ENCODE data around the gene HNRNPM. TPM values are rescaled to one million over a fixed set of nuclear protein-coding genes. Genes with fewer than 3 reads are reported as not detected.

Gene HNRNPM
- total RNA-seq, 2 donors from 2014 or later, result 117 to 155 TPM

DNA sequence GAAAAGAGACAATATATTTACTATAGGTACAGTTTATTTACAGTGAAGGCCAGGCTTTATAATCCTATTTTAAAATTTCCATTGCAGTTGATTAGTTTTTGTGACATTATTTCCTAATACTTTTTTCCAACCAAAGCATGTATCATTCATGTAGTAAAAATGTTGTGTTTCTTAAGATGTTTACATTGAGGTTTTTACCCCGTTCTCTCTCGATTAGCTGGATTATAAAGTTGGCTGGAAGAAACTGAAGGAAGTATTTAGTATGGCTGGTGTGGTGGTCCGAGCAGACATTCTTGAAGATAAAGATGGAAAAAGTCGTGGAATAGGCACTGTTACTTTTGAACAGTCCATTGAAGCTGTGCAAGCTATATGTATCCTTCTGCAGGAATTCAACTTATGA lies 21.2 kb downstream of the HNRNPM start:
- Histone ChIP-seq H3K36me3 (peaks cover 70% of the 10 kb centered on the region), H3K27ac (no peak overlapping the region), H3K27me3 (replicated peaks; ENCODE audit: insufficient read depth) (no peaks in the 10 kb centered on the region), H3K4me3 (no peak overlapping the region), H3K4me1 (ENCODE audit: control insufficient read depth in 1 of 2, low read depth in 2 of 2) (peaks cover 0 to 13% of the 10 kb centered on the region in 2 donors), H3K9me3 (no peaks in the 10 kb centered on the region)
- no peak for ATAC-seq (ENCODE audit: insufficient number of reproducible peaks, low FRiP score, low read depth)
- no peak for DNase-seq (ENCODE audit: low spot score)
- TF ChIP-seq, protein P1, sequence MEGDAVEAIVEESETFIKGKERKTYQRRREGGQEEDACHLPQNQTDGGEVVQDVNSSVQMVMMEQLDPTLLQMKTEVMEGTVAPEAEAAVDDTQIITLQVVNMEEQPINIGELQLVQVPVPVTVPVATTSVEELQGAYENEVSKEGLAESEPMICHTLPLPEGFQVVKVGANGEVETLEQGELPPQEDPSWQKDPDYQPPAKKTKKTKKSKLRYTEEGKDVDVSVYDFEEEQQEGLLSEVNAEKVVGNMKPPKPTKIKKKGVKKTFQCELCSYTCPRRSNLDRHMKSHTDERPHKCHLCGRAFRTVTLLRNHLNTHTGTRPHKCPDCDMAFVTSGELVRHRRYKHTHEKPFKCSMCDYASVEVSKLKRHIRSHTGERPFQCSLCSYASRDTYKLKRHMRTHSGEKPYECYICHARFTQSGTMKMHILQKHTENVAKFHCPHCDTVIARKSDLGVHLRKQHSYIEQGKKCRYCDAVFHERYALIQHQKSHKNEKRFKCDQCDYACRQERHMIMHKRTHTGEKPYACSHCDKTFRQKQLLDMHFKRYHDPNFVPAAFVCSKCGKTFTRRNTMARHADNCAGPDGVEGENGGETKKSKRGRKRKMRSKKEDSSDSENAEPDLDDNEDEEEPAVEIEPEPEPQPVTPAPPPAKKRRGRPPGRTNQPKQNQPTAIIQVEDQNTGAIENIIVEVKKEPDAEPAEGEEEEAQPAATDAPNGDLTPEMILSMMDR (IDR thresholded peaks at IDR 0.05), result no peak

DNA sequence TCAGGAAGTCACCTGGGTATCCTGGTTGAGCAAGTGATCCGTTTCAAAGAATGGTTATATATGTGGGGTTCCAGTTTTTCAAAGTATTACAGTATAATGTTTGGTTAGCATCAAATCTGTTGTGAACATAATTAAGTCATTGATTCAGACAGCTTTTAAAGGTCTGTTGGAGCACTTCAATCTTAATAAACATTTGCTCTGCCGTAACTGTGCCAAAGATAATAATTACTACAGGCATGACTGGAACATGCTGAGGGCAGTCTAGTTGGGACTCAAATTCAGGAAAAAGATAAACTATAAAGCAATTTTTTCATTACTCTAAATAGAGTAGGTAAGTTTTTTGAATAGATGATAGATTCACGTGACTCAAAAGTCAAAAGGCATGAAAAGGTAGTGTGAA lies 23.3 kb downstream of the HNRNPM start:
- no peaks in the 10 kb centered on the region for H3K4me1 ChIP-seq (ENCODE audit: control insufficient read depth in 1 of 2, low read depth in 2 of 2)
- ATAC-seq (ENCODE audit: insufficient number of reproducible peaks, low FRiP score, low read depth), result no peak
- H3K27me3 ChIP-seq (replicated peaks; ENCODE audit: insufficient read depth), result no peaks in the 10 kb centered on the region
- no peak for DNase-seq (ENCODE audit: low spot score)
- H3K27ac ChIP-seq, result no peak overlapping the region
- peaks cover 86% of the 10 kb centered on the region for H3K36me3 ChIP-seq
- H3K4me3 ChIP-seq, result no peak overlapping the region
- TF ChIP-seq, protein P1 (IDR thresholded peaks at IDR 0.05), result no peak
- H3K9me3 ChIP-seq, result no peaks in the 10 kb centered on the region

DNA sequence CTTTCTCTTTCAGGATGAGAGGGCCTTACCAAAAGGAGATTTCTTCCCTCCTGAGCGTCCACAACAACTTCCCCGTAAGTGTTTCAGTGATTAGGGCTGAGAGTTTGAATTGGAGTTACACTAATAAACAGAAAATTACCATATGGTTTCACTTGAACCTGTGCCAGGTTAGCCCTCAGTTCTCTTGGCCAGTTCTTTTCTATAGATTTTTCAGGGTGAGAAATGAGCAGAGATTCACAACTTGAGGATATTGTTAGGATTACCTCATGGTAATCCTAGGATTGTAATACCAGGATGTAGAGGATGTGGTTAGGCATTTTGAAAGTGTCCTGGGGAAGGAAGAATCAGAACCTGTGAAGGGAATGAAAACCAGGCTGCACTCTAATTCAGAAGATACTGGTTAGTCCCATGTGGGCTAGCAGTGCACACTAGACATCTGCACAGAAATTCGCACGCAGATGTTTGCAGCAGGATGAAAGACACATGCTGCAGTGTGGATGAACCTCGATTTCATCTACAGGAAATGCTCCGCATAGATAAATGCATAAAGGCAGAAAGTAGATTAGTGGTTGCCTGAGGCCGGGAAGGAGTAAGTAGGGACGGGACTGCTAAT lies 24.1 kb downstream of the HNRNPM start:
- no peak for ATAC-seq (ENCODE audit: insufficient number of reproducible peaks, low FRiP score, low read depth)
- no peaks in the 10 kb centered on the region for H3K9me3 ChIP-seq
- peaks cover 83% of the 10 kb centered on the region for H3K36me3 ChIP-seq
- no peaks in the 10 kb centered on the region for H3K4me1 ChIP-seq (ENCODE audit: control insufficient read depth in 1 of 2, low read depth in 2 of 2)
- TF ChIP-seq, protein P1 (IDR thresholded peaks at IDR 0.05), result no peak
- no peak overlapping the region for H3K4me3 ChIP-seq
- no peak for DNase-seq (ENCODE audit: low spot score)
- H3K27me3 ChIP-seq (replicated peaks; ENCODE audit: insufficient read depth), result no peaks in the 10 kb centered on the region
- no peak overlapping the region for H3K27ac ChIP-seq

DNA sequence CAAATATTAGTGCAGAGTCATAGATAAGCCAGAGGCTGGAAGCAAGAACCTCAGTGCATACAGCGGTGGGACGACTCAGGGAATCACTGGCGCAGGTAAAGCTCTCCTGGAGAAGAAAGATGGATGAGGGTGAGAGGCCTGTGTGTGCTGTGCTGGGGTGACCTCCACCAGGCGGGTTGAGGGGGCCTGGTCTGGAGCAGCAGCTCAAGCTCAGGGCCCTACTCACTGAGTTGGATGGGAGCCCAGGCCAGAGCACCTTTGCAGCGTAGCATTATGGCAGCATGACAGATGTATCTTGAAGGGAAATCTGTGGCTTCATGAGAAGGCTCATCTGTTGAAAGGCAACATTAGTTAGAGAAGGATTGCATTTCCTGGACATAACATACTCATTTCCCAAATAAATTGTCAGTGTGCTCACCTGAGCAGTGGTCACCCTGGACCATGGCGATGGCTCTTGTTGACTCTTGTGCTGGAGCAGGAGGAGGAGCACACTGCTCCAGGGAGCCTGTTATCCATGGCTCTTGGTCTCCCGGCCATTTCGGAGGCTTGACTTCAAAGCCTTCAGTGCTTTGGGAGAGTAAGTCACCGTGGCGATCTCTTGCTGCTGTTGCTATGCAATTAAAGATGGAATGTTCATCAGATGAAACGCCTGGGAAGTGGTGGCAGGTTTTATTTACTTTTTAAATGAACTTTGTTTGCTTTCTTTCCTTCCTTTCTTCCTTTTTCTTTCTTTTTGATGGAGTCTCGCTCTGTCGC lies 25.0 kb downstream of the HNRNPM start:
- ATAC-seq (ENCODE audit: insufficient number of reproducible peaks, low FRiP score, low read depth) (no peak), DNase-seq (ENCODE audit: low spot score) (no peak)
- Histone ChIP-seq H3K27me3 (replicated peaks; ENCODE audit: insufficient read depth) (no peaks in the 10 kb centered on the region), H3K4me1 (ENCODE audit: control insufficient read depth in 1 of 2, low read depth in 2 of 2) (no peaks in the 10 kb centered on the region), H3K36me3 (peaks cover 78% of the 10 kb centered on the region), H3K9me3 (no peaks in the 10 kb centered on the region), H3K4me3 (no peak overlapping the region), H3K27ac (no peak overlapping the region)
- TF ChIP-seq, protein P1 (IDR thresholded peaks at IDR 0.05), result no peak

DNA sequence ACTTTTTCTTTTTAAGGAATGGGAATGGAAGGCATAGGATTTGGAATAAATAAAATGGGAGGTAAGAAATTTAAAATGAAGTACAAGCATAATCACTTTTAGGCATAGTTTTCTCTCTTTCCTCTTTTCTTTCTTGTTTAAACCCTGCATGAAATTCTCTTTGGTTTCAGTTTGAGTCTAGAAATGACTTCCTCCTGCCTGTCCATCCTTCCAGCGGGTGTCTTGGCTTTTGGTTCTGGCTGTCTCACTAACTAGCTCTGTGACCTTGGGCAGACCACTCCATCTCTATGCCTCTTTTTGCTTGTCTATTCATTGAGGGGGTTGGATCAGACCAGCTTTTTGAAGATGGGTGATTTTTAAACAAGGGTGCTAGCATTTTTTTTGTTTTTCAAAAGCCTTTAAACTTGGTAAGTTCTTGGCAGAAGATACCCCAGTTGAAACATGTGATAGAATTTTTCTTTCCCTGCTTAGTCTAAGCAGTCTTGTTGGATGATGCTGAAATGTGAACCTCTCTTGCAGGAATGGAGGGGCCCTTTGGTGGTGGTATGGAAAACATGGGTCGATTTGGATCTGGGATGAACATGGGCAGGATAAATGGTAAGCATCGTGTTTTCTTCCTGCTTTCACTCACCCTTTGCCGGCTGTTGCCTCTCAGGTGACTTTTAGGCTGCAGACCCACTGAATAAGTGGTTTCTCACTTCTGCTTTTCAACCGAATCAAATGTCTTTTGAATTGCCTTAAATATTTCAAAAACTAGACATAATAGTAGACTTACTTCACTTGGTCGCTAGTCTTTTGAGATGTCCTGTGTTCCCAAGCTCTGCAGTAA lies 29.1 kb downstream of the HNRNPM start:
- H3K27ac ChIP-seq, result no peak overlapping the region
- H3K36me3 ChIP-seq, result peaks cover 51% of the 10 kb centered on the region
- DNase-seq (ENCODE audit: low spot score) (no peak), ATAC-seq (ENCODE audit: insufficient number of reproducible peaks, low FRiP score, low read depth) (no peak)
- H3K27me3 ChIP-seq (replicated peaks; ENCODE audit: insufficient read depth), result no peaks in the 10 kb centered on the region
- no peak overlapping the region for H3K4me3 ChIP-seq
- H3K9me3 ChIP-seq, result no peaks in the 10 kb centered on the region
- TF ChIP-seq, protein P1 (IDR thresholded peaks at IDR 0.05), result no peak
- peaks cover 0 to 5% of the 10 kb centered on the region in 2 donors for H3K4me1 ChIP-seq (ENCODE audit: control insufficient read depth in 1 of 2, low read depth in 2 of 2)
